Measurements from ENCODE around the gene MZT1.

The MZT1 gene

DNA sequence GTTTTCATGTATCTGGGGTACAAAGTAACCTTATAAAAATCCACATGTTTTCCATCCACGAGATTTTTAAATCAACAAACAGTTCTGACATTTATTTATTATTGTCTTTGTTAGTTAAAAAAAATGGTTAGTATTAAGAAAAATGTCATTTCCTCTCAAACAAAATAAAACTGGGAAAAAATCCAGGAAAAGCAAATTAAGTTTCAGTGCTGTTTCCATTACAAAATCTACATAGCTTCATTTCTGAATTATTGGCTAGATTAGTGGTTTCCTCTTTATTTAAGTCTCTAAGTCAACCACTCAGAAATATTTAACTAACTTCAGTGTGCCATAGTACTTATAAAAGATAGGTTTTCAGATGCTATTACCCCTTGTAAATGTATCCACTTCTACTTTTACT is 49.1 kb downstream of the MZT1 start:
- DNase-seq: no peak

DNA sequence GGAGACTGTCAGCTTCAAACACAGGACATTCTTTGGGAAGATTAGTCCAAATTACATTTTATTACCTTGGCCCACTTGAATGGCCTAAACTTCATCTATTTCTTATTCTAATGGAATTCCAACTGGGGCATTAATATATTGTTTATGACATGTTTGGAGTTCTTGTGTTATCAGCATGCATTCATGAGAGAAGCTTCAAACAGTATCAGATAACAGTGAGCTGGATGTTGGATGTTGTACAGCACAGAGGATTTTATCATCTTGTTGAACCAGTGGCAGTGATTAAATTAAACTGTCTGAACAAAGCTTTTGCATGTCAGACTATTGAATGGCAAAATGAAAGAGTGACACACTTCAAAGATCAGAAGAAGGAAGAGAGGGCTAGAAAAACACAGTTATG is 50.0 kb downstream of the MZT1 start:
- DNase-seq: no peak

DNA sequence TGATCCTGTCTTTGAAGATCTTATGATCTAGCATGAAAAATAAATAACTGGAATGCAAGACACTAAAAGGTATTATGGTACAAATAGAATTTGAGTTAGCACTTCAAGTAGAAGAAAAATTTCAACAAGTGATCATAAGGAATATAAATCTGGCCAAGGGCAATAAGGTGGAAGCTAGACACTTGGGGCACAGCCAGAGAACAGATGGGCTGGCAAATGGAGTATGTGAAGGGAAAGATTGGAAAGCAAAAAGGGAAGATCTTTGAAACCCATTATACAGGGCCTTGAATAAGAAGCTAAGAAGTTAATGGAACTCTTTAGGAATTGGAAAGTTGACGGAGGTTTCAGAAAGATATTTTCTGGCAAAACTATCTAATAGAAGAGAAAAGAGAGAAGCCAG is 61.0 kb downstream of the MZT1 start:
- DNase-seq: no peak

DNA sequence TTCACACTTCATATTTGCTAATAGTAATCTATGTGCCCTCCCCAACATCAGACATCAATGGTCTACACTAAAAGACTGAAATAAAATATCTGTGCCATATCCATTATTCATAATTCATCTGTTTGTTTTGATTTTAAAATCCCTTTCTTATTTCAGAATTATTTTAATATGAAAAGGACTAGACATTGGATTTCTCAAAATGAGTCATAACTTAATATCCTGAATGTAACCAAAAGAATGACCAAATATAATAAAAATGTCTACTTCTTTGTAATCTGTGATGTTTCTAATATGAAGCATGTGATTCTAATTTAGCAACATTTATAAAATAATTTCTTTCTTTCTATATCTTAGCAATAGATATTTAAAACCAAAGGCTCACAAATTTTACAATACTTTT is 64.9 kb downstream of the MZT1 start:
- DNase-seq: no peak
